Neural cell (in vitro differentiated cells): ENCODE measurements around the gene HDGFL2. TPM values are rescaled to one million over a fixed set of nuclear protein-coding genes. Genes with fewer than 3 reads are reported as not detected.

Experiments
- H2AFZ ChIP-seq: fragments of 200-600, 300-800 bp; sonication (generic), shearing (Covaris generic); 2 replicates; pipeline ENCODE4 v1.6.0; 2014; ENCODE audit warnings: low read depth, mild to moderate bottlenecking, antibody characterized with exemption, low read length, moderate library complexity
- H3F3A ChIP-seq: fragments of 200-600 bp; shearing (Covaris generic); 2 replicates; pipeline ENCODE4 v1.6.1; 2016; ENCODE audit warnings: mild to moderate bottlenecking, moderate library complexity, mixed read lengths, antibody characterized with exemption, low read length; ENCODE audit not compliant: insufficient read depth, poor library complexity, severe bottlenecking
- H3K27ac ChIP-seq: fragments of 200-600, 300-800 bp; sonication (generic), shearing (Covaris generic); 2 replicates; pipeline ENCODE4 v1.5.1; 2014; ENCODE audit warnings: mild to moderate bottlenecking, low read length, moderate library complexity
- H3K27me3 ChIP-seq: fragments of 300-800, 200-600 bp; sonication (generic), shearing (Covaris generic); 2 replicates; pipeline ENCODE4 v1.6.0; 2014; ENCODE audit warnings: mild to moderate bottlenecking, low read depth, low read length, moderate library complexity; ENCODE audit not compliant: insufficient read depth
- H3K36me3 ChIP-seq: fragments of 300-800, 200-600 bp; sonication (generic), shearing (Covaris generic); 2 replicates; pipeline ENCODE4 v1.5.1; 2014; ENCODE audit warnings: mild to moderate bottlenecking, antibody characterized with exemption, low read length, moderate library complexity; ENCODE audit not compliant: insufficient read depth
- H3K4me2 ChIP-seq: fragments of 300-800, 200-600 bp; sonication (generic), shearing (Covaris generic); 2 replicates; pipeline ENCODE4 v1.6.0; 2014; ENCODE audit warnings: mild to moderate bottlenecking, low read length
- H3K4me3 ChIP-seq: fragments of 300-800, 200-600 bp; sonication (generic), shearing (Covaris generic); 2 replicates; pipeline ENCODE4 v1.5.1; 2014; ENCODE audit warnings: mild to moderate bottlenecking, low read length, moderate library complexity
- H3K79me2 ChIP-seq: fragments of 200-600 bp; shearing (Covaris generic); replicated peaks from 2 replicates; pipeline ENCODE4 v1.6.0; 2014; ENCODE audit warnings: mild to moderate bottlenecking, low read length, moderate library complexity; ENCODE audit not compliant: insufficient read depth
- H3K9ac ChIP-seq: fragments of 300-800, 200-600 bp; sonication (generic), shearing (Covaris generic); 2 replicates; pipeline ENCODE4 v1.6.1; 2016; ENCODE audit warnings: mild to moderate bottlenecking, low read length, mixed read lengths
- H3K9me2 ChIP-seq: fragments of 200-600 bp; shearing (Covaris generic); 2 replicates; pipeline ENCODE4 v1.6.1; 2016; ENCODE audit warnings: mild to moderate bottlenecking, low read length, mixed read lengths; ENCODE audit not compliant: insufficient read depth
- H3K9me3 ChIP-seq: fragments of 200-600, 300-800 bp; sonication (generic), shearing (Covaris generic); 2 replicates; pipeline ENCODE4 v1.6.1; 2016; ENCODE audit warnings: mild to moderate bottlenecking, mixed run types, low read length, moderate library complexity, mixed read lengths
- H4K20me1 ChIP-seq: fragments of 200-600 bp; shearing (Covaris generic); 2 replicates; pipeline ENCODE4 v1.6.1; 2016; ENCODE audit warnings: mild to moderate bottlenecking, mixed run types; ENCODE audit not compliant: insufficient read depth
- EP300 ChIP-seq: fragments of 450-650 bp; conservative IDR thresholded peaks from 2 replicates; pipeline ENCODE4 v1.6.1; 2014; ENCODE audit warnings: antibody characterized with exemption, mild to moderate bottlenecking, moderate library complexity; ENCODE audit not compliant: poor library complexity, severe bottlenecking
- EZH2 ChIP-seq: fragments of 200-600, 300-800 bp; shearing (Covaris generic), sonication (generic); IDR thresholded peaks from 2 replicates; pipeline ENCODE4 v1.6.1; 2014; ENCODE audit warnings: antibody characterized with exemption, low read length, borderline replicate concordance, mild to moderate bottlenecking; ENCODE audit not compliant: insufficient read depth, poor library complexity, severe bottlenecking
- MXI1 ChIP-seq: fragments of 450-650 bp; conservative IDR thresholded peaks from 2 replicates; pipeline ENCODE4 v1.6.1; 2014; ENCODE audit warnings: antibody characterized with exemption, mild to moderate bottlenecking; ENCODE audit not compliant: poor library complexity, severe bottlenecking
- POLR2AphosphoS5 ChIP-seq: IDR thresholded peaks from 2 replicates; pipeline ENCODE4 v1.6.1; 2012
- RAD21 ChIP-seq: fragments of 450-650 bp; conservative IDR thresholded peaks from 2 replicates; pipeline ENCODE4 v1.6.1; 2014; ENCODE audit warnings: antibody characterized with exemption, mild to moderate bottlenecking, moderate library complexity
- SMC3 ChIP-seq: fragments of 450-650 bp; conservative IDR thresholded peaks from 2 replicates; pipeline ENCODE4 v1.6.1; 2014; ENCODE audit warnings: antibody characterized with exemption, mild to moderate bottlenecking, moderate library complexity; ENCODE audit not compliant: poor library complexity
- TAF1 ChIP-seq: IDR thresholded peaks from 2 replicates; pipeline ENCODE4 v1.6.1; 2012; ENCODE audit warnings: low read depth
- polyA plus RNA-seq: library from polyadenylated mRNA; depleted of rRNA; stranded (reverse); fragments of >200 nt; gene quantifications from 2 replicates; pipeline ENCODE4 v1.2.3, GENCODE V29; 2014
- small RNA-seq, 3 experiments: library from RNA; depleted of rRNA; stranded (forward); fragments of <200 nt; gene quantifications; one replicate each; pipeline ENCODE3, GENCODE V24; 2012
- TF ChIP-seq, protein P1 (sequence below): IDR thresholded peaks from 2 replicates; pipeline ENCODE4 v1.6.1; 2012; ENCODE audit warnings: borderline replicate concordance
- TF ChIP-seq, protein P2 (sequence below): fragments of 450-650 bp; IDR thresholded peaks from 2 replicates; pipeline ENCODE4 v1.5.1; 2014; ENCODE audit warnings: antibody characterized with exemption, mild to moderate bottlenecking, moderate library complexity; ENCODE audit not compliant: poor library complexity, severe bottlenecking

The HDGFL2 gene
- polyA plus RNA-seq, 1 donor from 2014 or later = 79.7 TPM

DNA sequence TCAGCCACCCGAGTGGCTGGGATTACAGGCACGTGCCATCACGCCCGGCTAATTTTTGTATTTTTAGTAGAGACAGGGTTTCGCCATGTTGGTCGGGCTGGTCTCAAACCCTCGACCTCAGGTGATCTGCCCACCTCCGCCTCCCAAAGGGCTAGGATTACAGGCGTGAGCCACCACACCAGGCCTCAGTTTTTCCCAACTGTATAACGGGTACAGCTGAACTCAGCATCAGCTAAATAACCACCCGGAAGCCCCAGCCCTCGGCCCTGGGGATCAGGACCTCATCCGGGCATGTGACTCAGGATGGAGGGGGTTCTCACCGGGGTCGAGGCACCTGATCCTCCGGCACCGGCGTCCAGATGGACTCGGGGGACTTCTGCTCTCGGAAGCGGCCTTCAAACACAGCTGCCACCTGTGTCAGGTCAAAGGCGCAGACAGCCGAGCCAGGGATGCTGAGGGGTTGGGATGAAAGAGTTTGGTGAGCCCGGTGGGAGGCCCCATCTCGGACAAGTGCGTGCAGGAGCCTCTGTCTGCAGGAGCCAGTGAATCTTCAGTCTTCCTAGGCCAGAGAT, 78.5 kb downstream of the HDGFL2 start:
- Histone ChIP-seq H2AFZ (no peak overlapping the region), H3K27me3 (no peaks in the 10 kb centered on the region), H3K9me2 (no peaks in the 10 kb centered on the region), H3K36me3 (peaks cover 21% of the 10 kb centered on the region), H3K27ac (no peak overlapping the region), H3F3A (no peaks in the 10 kb centered on the region), H3K9ac (no peak overlapping the region), H4K20me1 (no peaks in the 10 kb centered on the region), H3K79me2 (no peaks in the 10 kb centered on the region), H3K9me3 (no peaks in the 10 kb centered on the region), H3K4me2 (no peak overlapping the region), H3K4me3 (no peak overlapping the region)
- TF ChIP-seq, protein P1, sequence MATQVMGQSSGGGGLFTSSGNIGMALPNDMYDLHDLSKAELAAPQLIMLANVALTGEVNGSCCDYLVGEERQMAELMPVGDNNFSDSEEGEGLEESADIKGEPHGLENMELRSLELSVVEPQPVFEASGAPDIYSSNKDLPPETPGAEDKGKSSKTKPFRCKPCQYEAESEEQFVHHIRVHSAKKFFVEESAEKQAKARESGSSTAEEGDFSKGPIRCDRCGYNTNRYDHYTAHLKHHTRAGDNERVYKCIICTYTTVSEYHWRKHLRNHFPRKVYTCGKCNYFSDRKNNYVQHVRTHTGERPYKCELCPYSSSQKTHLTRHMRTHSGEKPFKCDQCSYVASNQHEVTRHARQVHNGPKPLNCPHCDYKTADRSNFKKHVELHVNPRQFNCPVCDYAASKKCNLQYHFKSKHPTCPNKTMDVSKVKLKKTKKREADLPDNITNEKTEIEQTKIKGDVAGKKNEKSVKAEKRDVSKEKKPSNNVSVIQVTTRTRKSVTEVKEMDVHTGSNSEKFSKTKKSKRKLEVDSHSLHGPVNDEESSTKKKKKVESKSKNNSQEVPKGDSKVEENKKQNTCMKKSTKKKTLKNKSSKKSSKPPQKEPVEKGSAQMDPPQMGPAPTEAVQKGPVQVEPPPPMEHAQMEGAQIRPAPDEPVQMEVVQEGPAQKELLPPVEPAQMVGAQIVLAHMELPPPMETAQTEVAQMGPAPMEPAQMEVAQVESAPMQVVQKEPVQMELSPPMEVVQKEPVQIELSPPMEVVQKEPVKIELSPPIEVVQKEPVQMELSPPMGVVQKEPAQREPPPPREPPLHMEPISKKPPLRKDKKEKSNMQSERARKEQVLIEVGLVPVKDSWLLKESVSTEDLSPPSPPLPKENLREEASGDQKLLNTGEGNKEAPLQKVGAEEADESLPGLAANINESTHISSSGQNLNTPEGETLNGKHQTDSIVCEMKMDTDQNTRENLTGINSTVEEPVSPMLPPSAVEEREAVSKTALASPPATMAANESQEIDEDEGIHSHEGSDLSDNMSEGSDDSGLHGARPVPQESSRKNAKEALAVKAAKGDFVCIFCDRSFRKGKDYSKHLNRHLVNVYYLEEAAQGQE = no peak
- TF ChIP-seq MXI1 (no peak), EP300 (no peak), TAF1 (no peak), POLR2AphosphoS5 (no peak), EZH2 (no peak), SMC3 (no peak), RAD21 (no peak)
- TF ChIP-seq, protein P2, sequence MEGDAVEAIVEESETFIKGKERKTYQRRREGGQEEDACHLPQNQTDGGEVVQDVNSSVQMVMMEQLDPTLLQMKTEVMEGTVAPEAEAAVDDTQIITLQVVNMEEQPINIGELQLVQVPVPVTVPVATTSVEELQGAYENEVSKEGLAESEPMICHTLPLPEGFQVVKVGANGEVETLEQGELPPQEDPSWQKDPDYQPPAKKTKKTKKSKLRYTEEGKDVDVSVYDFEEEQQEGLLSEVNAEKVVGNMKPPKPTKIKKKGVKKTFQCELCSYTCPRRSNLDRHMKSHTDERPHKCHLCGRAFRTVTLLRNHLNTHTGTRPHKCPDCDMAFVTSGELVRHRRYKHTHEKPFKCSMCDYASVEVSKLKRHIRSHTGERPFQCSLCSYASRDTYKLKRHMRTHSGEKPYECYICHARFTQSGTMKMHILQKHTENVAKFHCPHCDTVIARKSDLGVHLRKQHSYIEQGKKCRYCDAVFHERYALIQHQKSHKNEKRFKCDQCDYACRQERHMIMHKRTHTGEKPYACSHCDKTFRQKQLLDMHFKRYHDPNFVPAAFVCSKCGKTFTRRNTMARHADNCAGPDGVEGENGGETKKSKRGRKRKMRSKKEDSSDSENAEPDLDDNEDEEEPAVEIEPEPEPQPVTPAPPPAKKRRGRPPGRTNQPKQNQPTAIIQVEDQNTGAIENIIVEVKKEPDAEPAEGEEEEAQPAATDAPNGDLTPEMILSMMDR = no peak

Small RNA genes lying within 50 kb of the gene (small RNA-seq; reads per million reads assigned to genes)
- 0 reads per million in 3 experiments for gene MIR4746

Other genes starting within 250 kb of the HDGFL2 start
- gene EBI3, start 242.8 kb upstream of the HDGFL2 start, polyA plus RNA-seq = not detected in 2 replicates
- 32.6 and 35.4 TPM in 2 replicates for gene YJU2, start 225.2 kb upstream of the HDGFL2 start, polyA plus RNA-seq
- 188 and 191 TPM in 2 replicates for gene SHD, start 193.0 kb upstream of the HDGFL2 start, polyA plus RNA-seq
- gene TMIGD2, start 169.9 kb upstream of the HDGFL2 start, polyA plus RNA-seq = not detected in 2 replicates
- gene FSD1, start 167.7 kb upstream of the HDGFL2 start, polyA plus RNA-seq = 114 and 158 TPM in 2 replicates
- 0.16 and 0.62 TPM in 2 replicates for gene STAP2, start 133.5 kb upstream of the HDGFL2 start, polyA plus RNA-seq
- gene MPND, start 128.7 kb upstream of the HDGFL2 start, polyA plus RNA-seq = 34.8 and 37.0 TPM in 2 replicates
- gene SH3GL1, start 71.8 kb upstream of the HDGFL2 start, polyA plus RNA-seq = 25.2 and 28.6 TPM in 2 replicates
- gene CHAF1A, start 69.7 kb upstream of the HDGFL2 start, polyA plus RNA-seq = 3.1 and 9.4 TPM in 2 replicates
- 102 and 122 TPM in 2 replicates for gene UBXN6, start 14.5 kb upstream of the HDGFL2 start, polyA plus RNA-seq
- gene PLIN4, start 46.2 kb downstream of the HDGFL2 start, polyA plus RNA-seq = not detected in 2 replicates
- gene PLIN5, start 62.9 kb downstream of the HDGFL2 start, polyA plus RNA-seq = 1.0 and 1.3 TPM in 2 replicates
- gene LRG1, start 67.7 kb downstream of the HDGFL2 start, polyA plus RNA-seq = not detected in 2 replicates
- gene SEMA6B, start 87.4 kb downstream of the HDGFL2 start, polyA plus RNA-seq = 21.6 and 27.1 TPM in 2 replicates
- 0.99 and 1.6 TPM in 2 replicates for gene TNFAIP8L1, start 167.2 kb downstream of the HDGFL2 start, polyA plus RNA-seq
- gene MYDGF, start 198.0 kb downstream of the HDGFL2 start, polyA plus RNA-seq = 73.2 and 92.7 TPM in 2 replicates